Left ventricle myocardium inferior (tissue), 1 donor: ENCODE data around the gene JAKMIP2. TPM values are rescaled to one million over a fixed set of nuclear protein-coding genes. Genes with fewer than 3 reads are reported as not detected.

Source experiments
- DNase-seq: peaks from one replicate; pipeline ENCODE4 v3.0.0-alpha.2; 2020
- H3K27ac ChIP-seq: fragments of 200-600 bp; replicated peaks from 2 replicates; pipeline ENCODE4 v1.8.0; 2021
- H3K27me3 ChIP-seq: fragments of 200-600 bp; 2 replicates; pipeline ENCODE4 v1.8.0; 2021; ENCODE audit warnings: low read depth
- H3K36me3 ChIP-seq: fragments of 200-600 bp; 2 replicates; pipeline ENCODE4 v1.8.0; 2021
- H3K4me1 ChIP-seq: fragments of 200-600 bp; 2 replicates; pipeline ENCODE4 v1.8.0; 2021
- H3K4me3 ChIP-seq: fragments of 200-600 bp; 2 replicates; pipeline ENCODE4 v1.8.0; 2021; ENCODE audit warnings: mild to moderate bottlenecking, moderate library complexity
- H3K9me3 ChIP-seq: fragments of 200-600 bp; replicated peaks from 2 replicates; pipeline ENCODE4 v1.8.0; 2021
- intact Hi-C: fragments of 100-400 bp; cut with micrococcal nuclease; formaldehyde crosslinking; loops from one replicate; pipeline ENCODE4 v1.11.0; 2022
- total RNA-seq: library from RNA; stranded (reverse); fragmentation: NEBNext Ultra II Directional; extraction: Animal tissue kit (Norgen Biotek cat#: 25700); gene quantifications from one replicate; pipeline ENCODE4 v1.2.1, GENCODE V29; 2021
- TF ChIP-seq, protein P1 (sequence below): fragments of 200-600 bp; IDR thresholded peaks from 2 replicates; pipeline ENCODE4 v1.8.0; 2021; ENCODE audit warnings: antibody characterized with exemption, mild to moderate bottlenecking, borderline replicate concordance
- donor health status: DM: no; HTN: yes; CAD: no; lungs with severe emphysema.

JAKMIP2 gene
- total RNA-seq, 1 donor from 2014 or later, result 0.41 TPM

- Histone ChIP-seq H3K27me3 (no peaks in the 10 kb centered on the region), H3K4me3 (no peak overlapping the region), H3K9me3 (no peaks in the 10 kb centered on the region), H3K36me3 (no peaks in the 10 kb centered on the region), H3K4me1 (peaks cover 16% of the 10 kb centered on the region), H3K27ac (no peak overlapping the region)
- intact Hi-C loops, result no loop called here
- DNase-seq, result no peak
- TF ChIP-seq, protein P1, sequence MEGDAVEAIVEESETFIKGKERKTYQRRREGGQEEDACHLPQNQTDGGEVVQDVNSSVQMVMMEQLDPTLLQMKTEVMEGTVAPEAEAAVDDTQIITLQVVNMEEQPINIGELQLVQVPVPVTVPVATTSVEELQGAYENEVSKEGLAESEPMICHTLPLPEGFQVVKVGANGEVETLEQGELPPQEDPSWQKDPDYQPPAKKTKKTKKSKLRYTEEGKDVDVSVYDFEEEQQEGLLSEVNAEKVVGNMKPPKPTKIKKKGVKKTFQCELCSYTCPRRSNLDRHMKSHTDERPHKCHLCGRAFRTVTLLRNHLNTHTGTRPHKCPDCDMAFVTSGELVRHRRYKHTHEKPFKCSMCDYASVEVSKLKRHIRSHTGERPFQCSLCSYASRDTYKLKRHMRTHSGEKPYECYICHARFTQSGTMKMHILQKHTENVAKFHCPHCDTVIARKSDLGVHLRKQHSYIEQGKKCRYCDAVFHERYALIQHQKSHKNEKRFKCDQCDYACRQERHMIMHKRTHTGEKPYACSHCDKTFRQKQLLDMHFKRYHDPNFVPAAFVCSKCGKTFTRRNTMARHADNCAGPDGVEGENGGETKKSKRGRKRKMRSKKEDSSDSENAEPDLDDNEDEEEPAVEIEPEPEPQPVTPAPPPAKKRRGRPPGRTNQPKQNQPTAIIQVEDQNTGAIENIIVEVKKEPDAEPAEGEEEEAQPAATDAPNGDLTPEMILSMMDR, result no peak
These were observed 93.7 kb downstream of the JAKMIP2 start for GRCh38 chr5:147688656-147689356.

DNA sequence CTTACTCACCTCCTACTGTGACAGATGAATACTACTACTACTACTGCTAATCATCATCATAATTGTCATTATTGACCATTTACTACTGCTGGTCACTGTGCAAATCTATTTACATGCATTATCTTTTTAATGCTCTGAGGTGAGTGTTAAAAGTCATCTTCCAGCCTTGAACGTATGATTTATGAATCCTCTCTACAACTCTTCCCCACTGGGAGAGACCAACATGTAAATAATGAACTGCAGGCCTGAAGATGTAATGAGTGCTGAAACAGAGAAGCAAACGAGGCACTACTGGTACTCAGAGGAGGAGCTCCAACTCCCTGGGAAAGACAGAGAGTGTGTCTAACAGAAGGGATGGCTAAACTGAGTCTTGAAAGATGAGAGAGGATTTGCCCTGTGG is 95.4 kb downstream of the JAKMIP2 start:
- no peak for DNase-seq
- TF ChIP-seq, protein P1, result no peak

DNA sequence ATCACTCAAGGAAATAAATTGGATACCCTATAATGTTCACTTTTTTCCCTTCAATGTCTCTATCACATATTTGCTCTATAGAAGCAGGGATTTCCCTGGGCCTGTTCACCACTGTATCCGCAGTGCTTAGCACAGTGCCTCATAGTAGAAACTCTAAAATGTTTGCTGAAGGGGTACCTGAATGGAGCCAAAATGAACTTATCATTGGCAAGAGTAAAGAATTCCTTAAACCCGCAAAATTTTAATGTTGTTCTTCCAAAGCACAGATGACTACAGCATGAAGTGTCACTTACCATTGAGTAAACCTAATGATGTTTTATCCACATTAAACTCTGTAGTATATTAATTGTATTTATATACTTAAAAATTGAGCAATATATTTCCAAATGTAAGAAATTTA is 96.1 kb downstream of the JAKMIP2 start:
- Histone ChIP-seq H3K36me3 (no peaks in the 10 kb centered on the region), H3K9me3 (no peaks in the 10 kb centered on the region), H3K4me3 (no peak overlapping the region), H3K27me3 (no peaks in the 10 kb centered on the region), H3K4me1 (peaks cover 14% of the 10 kb centered on the region), H3K27ac (no peak overlapping the region)
- TF ChIP-seq, protein P1, result no peak
- intact Hi-C loops, result no loop called here
- DNase-seq, result no peak

More for the DNA sequence above, 95.4 kb downstream of the JAKMIP2 start:
- H3K9me3 ChIP-seq, result no peaks in the 10 kb centered on the region
- no peaks in the 10 kb centered on the region for H3K27me3 ChIP-seq
- H3K36me3 ChIP-seq, result no peaks in the 10 kb centered on the region
- H3K4me1 ChIP-seq, result peaks cover 16% of the 10 kb centered on the region
- intact Hi-C loops, result no loop called here
- H3K27ac ChIP-seq, result no peak overlapping the region
- no peak overlapping the region for H3K4me3 ChIP-seq

GRCh38 chr5:147685993-147686392 is 96.5 kb downstream of the JAKMIP2 start:
- Histone ChIP-seq H3K27me3 (no peaks in the 10 kb centered on the region), H3K36me3 (no peaks in the 10 kb centered on the region), H3K4me1 (peaks cover 10% of the 10 kb centered on the region), H3K9me3 (no peaks in the 10 kb centered on the region), H3K27ac (no peak overlapping the region), H3K4me3 (no peak overlapping the region)
- DNase-seq, result no peak
- TF ChIP-seq, protein P1, result no peak
- intact Hi-C loops, result no loop called here

DNA sequence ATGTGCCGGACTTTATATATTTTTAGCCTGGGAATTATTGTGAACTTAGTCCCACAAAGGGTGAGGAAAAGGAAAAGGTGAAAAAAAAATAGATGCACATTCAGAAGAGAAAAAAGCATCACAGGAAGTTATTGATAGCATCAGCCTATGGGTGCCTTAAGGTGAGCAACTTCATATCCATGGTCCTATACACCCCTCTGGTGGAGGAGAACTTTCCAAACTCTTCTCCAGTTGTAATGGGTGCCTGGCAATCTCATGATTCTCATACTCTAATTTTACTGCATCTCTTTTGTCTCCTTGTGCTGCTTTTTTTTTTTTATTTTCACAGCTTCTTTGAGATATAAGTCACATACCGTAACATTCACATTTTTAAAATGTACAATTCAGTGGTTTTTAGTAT is 107.4 kb downstream of the JAKMIP2 start:
- no peaks in the 10 kb centered on the region for H3K9me3 ChIP-seq
- H3K27me3 ChIP-seq, result peaks cover 38% of the 10 kb centered on the region
- intact Hi-C loops, result no loop called here
- no peak overlapping the region for H3K27ac ChIP-seq
- H3K36me3 ChIP-seq, result no peaks in the 10 kb centered on the region
- TF ChIP-seq, protein P1, result no peak
- H3K4me3 ChIP-seq, result no peak overlapping the region
- no peaks in the 10 kb centered on the region for H3K4me1 ChIP-seq
- DNase-seq, result no peak
